Loucy (cell line): ENCODE data around the gene ATRNL1.

ENCODE experiments used
- H2AFZ ChIP-seq: fragments of 200-600 bp; sonication (generic); 2 replicates; pipeline ENCODE4 v1.6.0; 2016; ENCODE audit warnings: antibody characterized with exemption, mild to moderate bottlenecking, low read length, moderate library complexity
- H3F3A ChIP-seq: fragments of 200-600 bp; 2 replicates; pipeline ENCODE4 v1.6.0; 2016; ENCODE audit warnings: antibody characterized with exemption, low read depth, mild to moderate bottlenecking
- H3K27me3 ChIP-seq: fragments of 200-600 bp; sonication (generic); 2 replicates; pipeline ENCODE4 v1.6.1; 2014; ENCODE audit warnings: low read length, mild to moderate bottlenecking; ENCODE audit not compliant: insufficient read depth, poor library complexity, severe bottlenecking
- H3K36me3 ChIP-seq: fragments of 200-600 bp; sonication (generic); 2 replicates; pipeline ENCODE4 v1.6.1; 2016; ENCODE audit warnings: low read length; ENCODE audit not compliant: insufficient read depth
- H3K4me1 ChIP-seq: fragments of 200-600 bp; sonication (generic); 2 replicates; pipeline ENCODE4 v1.5.1; 2014; ENCODE audit warnings: low read length, mild to moderate bottlenecking; ENCODE audit not compliant: insufficient read depth, poor library complexity, severe bottlenecking
- H3K4me2 ChIP-seq: fragments of 200-600 bp; sonication (generic); 2 replicates; pipeline ENCODE4 v1.6.0; 2014; ENCODE audit warnings: antibody characterized with exemption, low read length, low read depth, mild to moderate bottlenecking; ENCODE audit not compliant: poor library complexity, severe bottlenecking
- H3K4me3 ChIP-seq: fragments of 200-600 bp; sonication (generic); 2 replicates; pipeline ENCODE4 v1.5.1; 2014; ENCODE audit warnings: low read length, mild to moderate bottlenecking, mixed read lengths; ENCODE audit not compliant: poor library complexity, severe bottlenecking
- H3K79me2 ChIP-seq: fragments of 200-600 bp; sonication (generic); 2 replicates; pipeline ENCODE4 v1.6.1; 2014; ENCODE audit warnings: low read length; ENCODE audit not compliant: insufficient read depth
- H3K9ac ChIP-seq: fragments of 200-600 bp; sonication (generic); 2 replicates; pipeline ENCODE4 v1.6.0; 2014; ENCODE audit warnings: mild to moderate bottlenecking, low read depth, low read length, moderate library complexity; ENCODE audit not compliant: poor library complexity, severe bottlenecking
- H3K9me2 ChIP-seq: fragments of 200-600 bp; sonication (generic); replicated peaks from 2 replicates; pipeline ENCODE4 v1.6.1; 2016; ENCODE audit warnings: low read depth, low read length, mixed read lengths
- H3K9me3 ChIP-seq: fragments of 200-600 bp; sonication (generic); 2 replicates; pipeline ENCODE4 v1.6.1; 2014; ENCODE audit warnings: mild to moderate bottlenecking, antibody characterized with exemption, low read length, low read depth; ENCODE audit not compliant: insufficient read depth
- H4K20me1 ChIP-seq: fragments of 200-600 bp; sonication (generic); 2 replicates; pipeline ENCODE4 v1.6.0; 2014; ENCODE audit warnings: antibody characterized with exemption, low read length, mild to moderate bottlenecking; ENCODE audit not compliant: insufficient read depth, poor library complexity, severe bottlenecking
- CTCF ChIP-seq: fragments of 200-600 bp; sonication (generic); conservative IDR thresholded peaks from 2 replicates; pipeline ENCODE4 v1.5.1; 2014; ENCODE audit warnings: mild to moderate bottlenecking, antibody characterized with exemption, low read length
- EZH2phosphoT487 ChIP-seq: fragments of 200-600 bp; IDR thresholded peaks from 2 replicates; pipeline ENCODE4 v1.6.1; 2018; ENCODE audit warnings: antibody characterized with exemption, mild to moderate bottlenecking, moderate library complexity, borderline replicate concordance

Gene ATRNL1

GRCh38 chr10:115092258-115092554, 959 bp upstream of the ATRNL1 start:
- Histone ChIP-seq H3K4me1 (peaks cover 34% of the 10 kb centered on the region), H3K4me3 (peak overlapping the region; percentile 76), H4K20me1 (peaks cover 23% of the 10 kb centered on the region), H3K36me3 (no peaks in the 10 kb centered on the region), H3K4me2 (peak overlapping the region; percentile 79), H3K79me2 (peaks cover 29% of the 10 kb centered on the region), H2AFZ (peak overlapping the region; percentile 89), H3K9me3 (no peaks in the 10 kb centered on the region), H3K27me3 (no peaks in the 10 kb centered on the region), H3F3A (peaks cover 3% of the 10 kb centered on the region; the same call in 1 of the 2 replicates), H3K9me2 (no peaks in the 10 kb centered on the region), H3K9ac (peak overlapping the region; percentile 74)
- no peak for TF ChIP-seq EZH2phosphoT487
- TF ChIP-seq CTCF: no peak

DNA sequence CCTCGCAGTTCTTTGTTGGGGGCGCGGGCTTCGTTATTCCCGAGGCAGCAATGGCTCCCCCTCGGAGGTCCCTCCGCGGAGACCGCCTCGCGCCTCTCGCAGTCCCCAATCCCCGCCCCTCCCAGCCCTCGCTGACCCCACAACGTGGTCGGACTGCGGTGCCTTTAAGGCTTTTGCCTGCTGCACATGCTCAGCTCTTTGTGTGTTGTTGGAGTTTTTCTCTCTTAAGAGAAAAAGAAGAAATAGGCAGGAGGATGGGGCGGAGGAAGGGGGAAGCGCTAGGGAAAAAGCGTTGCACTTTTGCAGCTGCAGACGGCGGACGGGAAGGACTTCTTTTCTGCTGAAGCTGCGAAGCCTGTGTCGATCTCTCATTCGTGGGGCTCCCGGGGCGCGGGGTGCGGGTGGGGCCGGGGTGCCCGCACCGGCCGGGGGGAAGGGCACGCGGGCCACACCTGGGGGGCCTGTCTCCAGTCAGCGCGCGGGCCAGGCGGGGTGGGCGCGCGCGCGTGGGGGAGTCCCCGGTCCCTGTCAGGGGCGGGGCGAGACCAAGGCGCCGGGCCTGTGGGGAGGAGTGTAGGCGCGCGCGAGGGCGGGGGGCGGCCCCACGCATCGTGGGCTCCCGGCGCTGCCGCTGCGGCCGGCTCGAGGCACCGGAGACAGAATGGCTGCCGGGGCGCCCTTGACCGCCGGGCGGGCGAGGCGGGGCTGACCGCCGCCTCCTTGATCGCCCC, 445 bp upstream of the ATRNL1 start:
- peak overlapping the region; percentile 89 for H2AFZ ChIP-seq
- H3K27me3 ChIP-seq: no peaks in the 10 kb centered on the region
- H3K4me1 ChIP-seq: peaks cover 34% of the 10 kb centered on the region
- H3K4me2 ChIP-seq: peak overlapping the region; percentile 79
- peak overlapping the region; percentile 76 for H3K4me3 ChIP-seq
- H3K36me3 ChIP-seq: no peaks in the 10 kb centered on the region
- H3F3A ChIP-seq: peaks cover 3% of the 10 kb centered on the region; the same call in 1 of the 2 replicates
- H3K79me2 ChIP-seq: peaks cover 33% of the 10 kb centered on the region
- H3K9me3 ChIP-seq: no peaks in the 10 kb centered on the region
- H4K20me1 ChIP-seq: peaks cover 23% of the 10 kb centered on the region
- peak overlapping the region; percentile 74 for H3K9ac ChIP-seq
- TF ChIP-seq CTCF: no peak
- TF ChIP-seq EZH2phosphoT487: no peak
- no peaks in the 10 kb centered on the region for H3K9me2 ChIP-seq

DNA sequence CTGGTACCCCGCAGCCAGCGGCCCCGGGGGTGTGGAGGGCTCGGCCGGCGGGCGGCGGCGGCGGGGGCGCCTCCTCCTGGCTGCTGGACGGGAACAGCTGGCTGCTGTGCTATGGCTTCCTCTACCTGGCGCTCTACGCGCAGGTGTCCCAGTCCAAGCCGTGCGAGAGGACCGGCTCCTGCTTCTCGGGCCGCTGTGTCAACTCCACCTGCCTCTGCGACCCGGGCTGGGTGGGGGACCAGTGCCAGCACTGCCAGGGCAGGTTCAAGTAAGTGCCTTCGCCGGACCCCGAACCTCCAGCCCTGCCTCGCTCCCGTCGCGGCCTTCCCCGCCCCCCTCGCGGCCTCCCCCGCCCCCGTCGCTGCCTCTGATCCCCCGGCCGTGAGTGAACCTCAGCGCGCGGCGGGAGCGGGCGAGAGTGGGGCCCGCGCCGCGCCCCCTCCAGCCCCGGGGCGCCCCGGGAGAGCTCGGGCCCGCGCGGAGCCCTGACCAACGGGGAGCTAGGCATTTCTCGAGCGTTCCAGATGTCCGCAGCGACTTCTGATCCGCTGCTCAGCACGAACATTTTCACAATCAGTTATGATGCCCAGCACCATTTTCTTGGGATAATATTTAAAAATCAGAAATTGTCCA, 727 bp downstream of the ATRNL1 start:
- peaks cover 35% of the 10 kb centered on the region for H3K4me1 ChIP-seq
- TF ChIP-seq CTCF: peak; percentile 49
- TF ChIP-seq EZH2phosphoT487: no peak
- no peaks in the 10 kb centered on the region for H3K36me3 ChIP-seq
- peak overlapping the region; percentile 74 for H3K9ac ChIP-seq
- H2AFZ ChIP-seq: peak overlapping the region; percentile 89
- peaks cover 38% of the 10 kb centered on the region for H3K79me2 ChIP-seq
- no peaks in the 10 kb centered on the region for H3K9me2 ChIP-seq
- peak overlapping the region; percentile 97 for H3K4me2 ChIP-seq
- no peaks in the 10 kb centered on the region for H3K9me3 ChIP-seq
- no peaks in the 10 kb centered on the region for H3K27me3 ChIP-seq
- H3K4me3 ChIP-seq: peak overlapping the region; percentile 76
- H4K20me1 ChIP-seq: peaks cover 26% of the 10 kb centered on the region
- peaks cover 3% of the 10 kb centered on the region; the same call in 1 of the 2 replicates for H3F3A ChIP-seq
